GM19023 (cell line): ENCODE data around the gene KANK3.
"Not testable (repeated sequence)": the region's sequence is repeated elsewhere in the genome, so short reads cannot be mapped to it uniquely, and the experiment has no call there.

ENCODE experiments used
- ATAC-seq: cut with Tn5 transposase; IDR thresholded peaks from one replicate; pipeline ENCODE4 v1.9.1; 2021; ENCODE audit warnings: mild to moderate bottlenecking, moderate library complexity; ENCODE audit not compliant: unreplicated experiment

Gene KANK3

GRCh38 chr19:8371011-8371804 lies 28.1 kb upstream of the KANK3 start:
- no peak for ATAC-seq

- no peak for ATAC-seq
Measured at GRCh38 chr19:8370176-8371010, 27.3 kb upstream of the KANK3 start.

- no peak for ATAC-seq
Measured at GRCh38 chr19:8367327-8368001, 24.4 kb upstream of the KANK3 start.

- ATAC-seq = no peak
Measured at GRCh38 chr19:8366961-8367326, 23.9 kb upstream of the KANK3 start.

GRCh38 chr19:8366121-8366581 lies 23.1 kb upstream of the KANK3 start:
- ATAC-seq = no peak

- no peak for ATAC-seq
Measured at GRCh38 chr19:8363803-8364771, 21.0 kb upstream of the KANK3 start, which contains the start of gene ANGPTL4. Gene ANGPTL4 (plus strand): TSS chr19:8364155. CDS start chr19:8364322, 167 bp downstream.

GRCh38 chr19:8361921-8362793 lies 19.1 kb upstream of the KANK3 start:
- ATAC-seq = no peak

GRCh38 chr19:8360196-8360595 lies 17.1 kb upstream of the KANK3 start:
- ATAC-seq = no peak

- ATAC-seq = no peak
Measured at GRCh38 chr19:8358948-8359347, 15.9 kb upstream of the KANK3 start.

GRCh38 chr19:8357007-8357521 lies 14.0 kb upstream of the KANK3 start:
- ATAC-seq = no peak

GRCh38 chr19:8355631-8356402 lies 12.8 kb upstream of the KANK3 start:
- ATAC-seq = no peak

GRCh38 chr19:8352845-8353244 lies 9.8 kb upstream of the KANK3 start:
- ATAC-seq = not testable (repeated sequence)

- ATAC-seq = no peak
Measured at GRCh38 chr19:8352134-8352827, 9.2 kb upstream of the KANK3 start.

- ATAC-seq = not testable (repeated sequence)
Measured at GRCh38 chr19:8349629-8350372, 6.7 kb upstream of the KANK3 start.

- no peak for ATAC-seq
Measured at GRCh38 chr19:8343483-8343844, 402 bp upstream of the KANK3 start.

- ATAC-seq = no peak
Measured at GRCh38 chr19:8342316-8342683, 762 bp downstream of the KANK3 start.

GRCh38 chr19:8341504-8341903 lies 1.6 kb downstream of the KANK3 start:
- ATAC-seq = not testable (repeated sequence)
